ENCODE results near the gene GASK1B.

GASK1B gene

GRCh38 chr4:158172261-158173258, at the start of gene GASK1B:
Gene GASK1B, minus strand, starts transcription at chr4:158173025. Its CDS starts 1,650 bp downstream, at chr4:158171375.
- DNase-seq, result no peak

GRCh38 chr4:158219623-158220022, 46.8 kb upstream of the GASK1B start:
- DNase-seq, result no peak

- DNase-seq, result no peak
Observed at GRCh38 chr4:158217763-158218162, 44.9 kb upstream of the GASK1B start.

- DNase-seq, result no peak
Observed at GRCh38 chr4:158214856-158215255, 42.0 kb upstream of the GASK1B start.

GRCh38 chr4:158213466-158213865, 40.6 kb upstream of the GASK1B start:
- no peak for DNase-seq

- DNase-seq, result no peak
Observed at GRCh38 chr4:158211222-158211621, 38.4 kb upstream of the GASK1B start.

- DNase-seq, result peak; percentile 9
Observed at GRCh38 chr4:158209825-158210807, 37.3 kb upstream of the GASK1B start, which contains the start of gene TMEM144. Gene TMEM144, plus strand, starts transcription at chr4:158210486. Its CDS starts 2,182 bp downstream, at chr4:158212668.

- DNase-seq, result no peak
Observed at GRCh38 chr4:158208963-158209640, 36.3 kb upstream of the GASK1B start.

GRCh38 chr4:158203929-158204328, 31.1 kb upstream of the GASK1B start:
- no peak for DNase-seq

GRCh38 chr4:158203436-158203835, 30.6 kb upstream of the GASK1B start:
- no peak for DNase-seq

GRCh38 chr4:158202481-158202880, 29.7 kb upstream of the GASK1B start:
- no peak for DNase-seq

- DNase-seq, result no peak
Observed at GRCh38 chr4:158201876-158202275, 29.1 kb upstream of the GASK1B start.

GRCh38 chr4:158201322-158201721, 28.5 kb upstream of the GASK1B start:
- DNase-seq, result no peak

GRCh38 chr4:158200214-158200613, 27.4 kb upstream of the GASK1B start:
- no peak for DNase-seq

GRCh38 chr4:158197194-158197776, 24.5 kb upstream of the GASK1B start:
- DNase-seq, result no peak

- DNase-seq, result no peak
Observed at GRCh38 chr4:158195297-158195696, 22.5 kb upstream of the GASK1B start.

GRCh38 chr4:158193171-158193749, 20.4 kb upstream of the GASK1B start:
- DNase-seq, result no peak

GRCh38 chr4:158192439-158193158, 19.8 kb upstream of the GASK1B start:
- no peak for DNase-seq

- DNase-seq, result no peak
Observed at GRCh38 chr4:158190718-158191117, 17.9 kb upstream of the GASK1B start.

GRCh38 chr4:158189422-158189821, 16.6 kb upstream of the GASK1B start:
- no peak for DNase-seq

GRCh38 chr4:158186815-158187214, 14.0 kb upstream of the GASK1B start:
- no peak for DNase-seq
